ENCODE measurements around the gene IDUA.

IDUA gene

DNA sequence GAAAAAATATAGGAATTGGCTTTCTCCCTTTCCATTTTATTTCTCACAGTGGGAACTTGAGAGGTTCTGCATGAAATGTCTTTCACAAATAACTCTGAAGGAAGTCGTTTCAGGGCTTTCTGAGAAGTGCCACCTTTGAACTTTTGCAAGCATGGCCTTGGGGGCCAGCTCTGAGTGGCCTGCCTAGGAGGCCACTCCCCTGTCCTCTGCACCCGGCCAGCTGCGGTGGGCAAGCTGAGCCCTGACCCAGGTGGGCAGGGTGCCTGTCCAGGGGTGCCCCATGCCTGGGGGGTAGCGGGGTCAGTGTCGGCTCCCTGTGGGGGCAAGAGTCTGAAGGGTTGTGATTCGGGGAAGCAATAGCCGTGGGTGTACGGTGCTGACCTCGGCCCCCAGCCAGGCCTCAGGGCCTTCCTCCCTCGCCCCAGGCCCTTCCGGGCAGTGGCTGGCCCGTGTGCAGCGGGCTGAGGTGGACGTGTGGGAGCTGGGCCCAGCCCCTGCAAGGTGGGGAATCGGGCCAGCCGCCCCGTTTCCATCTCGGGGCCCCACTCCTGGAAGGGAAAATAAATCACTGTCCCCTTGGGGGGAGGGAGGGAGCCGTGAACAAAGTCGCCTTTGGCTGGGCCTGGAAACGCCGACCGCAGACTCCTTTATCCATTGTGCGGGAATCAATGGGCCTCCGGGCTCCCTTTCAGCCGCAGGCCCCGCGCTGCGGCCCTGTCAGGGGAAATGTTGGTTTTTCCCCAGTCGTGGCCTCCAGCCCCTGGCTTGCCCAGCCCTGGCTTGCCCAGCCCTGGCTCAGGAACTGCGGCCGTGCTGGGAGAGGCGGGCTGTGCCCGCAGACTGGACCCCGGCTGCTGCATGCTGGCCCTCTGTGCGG, 27.7 kb downstream of the IDUA start:
- TF ChIP-seq CEBPB (IDR thresholded peaks at IDR 0.05): no peak
- TF ChIP-seq, protein P1, sequence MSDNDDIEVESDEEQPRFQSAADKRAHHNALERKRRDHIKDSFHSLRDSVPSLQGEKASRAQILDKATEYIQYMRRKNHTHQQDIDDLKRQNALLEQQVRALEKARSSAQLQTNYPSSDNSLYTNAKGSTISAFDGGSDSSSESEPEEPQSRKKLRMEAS (IDR thresholded peaks at IDR 0.05): no peak

DNA sequence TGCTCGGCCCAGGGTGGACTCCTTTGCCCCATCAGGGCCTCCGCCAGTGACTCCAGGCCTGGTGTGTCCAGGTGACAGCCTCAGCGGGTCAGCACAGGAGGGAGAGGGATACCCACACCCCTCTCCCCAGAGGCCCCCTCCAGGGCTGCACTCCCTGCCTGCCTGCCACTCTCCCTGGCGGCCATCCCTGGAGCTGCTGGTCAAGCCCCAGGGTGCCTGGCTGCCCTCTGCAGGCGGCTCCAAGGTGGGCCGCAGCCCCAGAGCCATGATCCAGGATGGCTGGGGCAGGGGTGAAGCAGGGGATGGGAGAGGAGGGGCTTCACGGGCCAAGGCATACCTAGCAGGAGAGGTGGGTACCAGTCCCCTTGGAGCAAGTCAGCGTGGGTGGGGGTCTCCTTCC, 28.3 kb downstream of the IDUA start:
- TF ChIP-seq NFIC (IDR thresholded peaks at IDR 0.05) (no peak), YY1 (IDR thresholded peaks at IDR 0.05; ENCODE audit: low read depth) (no peak), EP300 (IDR thresholded peaks at IDR 0.05; ENCODE audit: borderline replicate concordance) (no peak), EGR1 (IDR thresholded peaks at IDR 0.05) (no peak), CREB1 (IDR thresholded peaks at IDR 0.05; ENCODE audit: low read depth) (no peak), CEBPB (IDR thresholded peaks at IDR 0.05) (no peak)
- TF ChIP-seq, protein P2, sequence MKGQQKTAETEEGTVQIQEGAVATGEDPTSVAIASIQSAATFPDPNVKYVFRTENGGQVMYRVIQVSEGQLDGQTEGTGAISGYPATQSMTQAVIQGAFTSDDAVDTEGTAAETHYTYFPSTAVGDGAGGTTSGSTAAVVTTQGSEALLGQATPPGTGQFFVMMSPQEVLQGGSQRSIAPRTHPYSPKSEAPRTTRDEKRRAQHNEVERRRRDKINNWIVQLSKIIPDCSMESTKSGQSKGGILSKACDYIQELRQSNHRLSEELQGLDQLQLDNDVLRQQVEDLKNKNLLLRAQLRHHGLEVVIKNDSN (IDR thresholded peaks at IDR 0.05): no peak

DNA sequence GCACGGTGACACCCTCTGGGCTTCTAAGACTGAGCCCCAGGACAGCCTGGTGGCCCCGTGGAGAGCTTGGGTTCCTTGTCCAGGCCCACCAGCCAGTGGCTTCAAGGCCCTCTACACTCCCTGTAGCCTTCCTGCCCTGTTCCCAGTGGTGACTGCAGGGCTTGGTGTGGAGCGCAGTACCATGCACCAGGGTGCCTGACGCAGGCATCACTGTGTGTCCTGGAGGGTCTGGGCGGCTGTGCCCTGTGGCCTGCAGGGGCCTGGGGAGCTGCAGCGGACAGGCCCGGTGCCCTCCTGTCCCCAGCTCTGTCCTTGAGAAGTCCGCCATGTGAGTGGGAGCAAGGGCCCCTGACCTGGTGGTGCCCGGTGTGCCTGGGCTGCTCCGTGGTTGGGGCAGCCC, 28.9 kb downstream of the IDUA start:
- TF ChIP-seq EP300 (IDR thresholded peaks at IDR 0.05; ENCODE audit: borderline replicate concordance) (no peak), TCF12 (IDR thresholded peaks at IDR 0.05; ENCODE audit: low read depth) (no peak), YY1 (IDR thresholded peaks at IDR 0.05; ENCODE audit: low read depth) (no peak), TAF1 (IDR thresholded peaks at IDR 0.05; ENCODE audit: low read depth) (no peak), NFIC (IDR thresholded peaks at IDR 0.05) (no peak)
- TF ChIP-seq, protein P3, sequence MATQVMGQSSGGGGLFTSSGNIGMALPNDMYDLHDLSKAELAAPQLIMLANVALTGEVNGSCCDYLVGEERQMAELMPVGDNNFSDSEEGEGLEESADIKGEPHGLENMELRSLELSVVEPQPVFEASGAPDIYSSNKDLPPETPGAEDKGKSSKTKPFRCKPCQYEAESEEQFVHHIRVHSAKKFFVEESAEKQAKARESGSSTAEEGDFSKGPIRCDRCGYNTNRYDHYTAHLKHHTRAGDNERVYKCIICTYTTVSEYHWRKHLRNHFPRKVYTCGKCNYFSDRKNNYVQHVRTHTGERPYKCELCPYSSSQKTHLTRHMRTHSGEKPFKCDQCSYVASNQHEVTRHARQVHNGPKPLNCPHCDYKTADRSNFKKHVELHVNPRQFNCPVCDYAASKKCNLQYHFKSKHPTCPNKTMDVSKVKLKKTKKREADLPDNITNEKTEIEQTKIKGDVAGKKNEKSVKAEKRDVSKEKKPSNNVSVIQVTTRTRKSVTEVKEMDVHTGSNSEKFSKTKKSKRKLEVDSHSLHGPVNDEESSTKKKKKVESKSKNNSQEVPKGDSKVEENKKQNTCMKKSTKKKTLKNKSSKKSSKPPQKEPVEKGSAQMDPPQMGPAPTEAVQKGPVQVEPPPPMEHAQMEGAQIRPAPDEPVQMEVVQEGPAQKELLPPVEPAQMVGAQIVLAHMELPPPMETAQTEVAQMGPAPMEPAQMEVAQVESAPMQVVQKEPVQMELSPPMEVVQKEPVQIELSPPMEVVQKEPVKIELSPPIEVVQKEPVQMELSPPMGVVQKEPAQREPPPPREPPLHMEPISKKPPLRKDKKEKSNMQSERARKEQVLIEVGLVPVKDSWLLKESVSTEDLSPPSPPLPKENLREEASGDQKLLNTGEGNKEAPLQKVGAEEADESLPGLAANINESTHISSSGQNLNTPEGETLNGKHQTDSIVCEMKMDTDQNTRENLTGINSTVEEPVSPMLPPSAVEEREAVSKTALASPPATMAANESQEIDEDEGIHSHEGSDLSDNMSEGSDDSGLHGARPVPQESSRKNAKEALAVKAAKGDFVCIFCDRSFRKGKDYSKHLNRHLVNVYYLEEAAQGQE (IDR thresholded peaks at IDR 0.05; ENCODE audit: low read depth): no peak

DNA sequence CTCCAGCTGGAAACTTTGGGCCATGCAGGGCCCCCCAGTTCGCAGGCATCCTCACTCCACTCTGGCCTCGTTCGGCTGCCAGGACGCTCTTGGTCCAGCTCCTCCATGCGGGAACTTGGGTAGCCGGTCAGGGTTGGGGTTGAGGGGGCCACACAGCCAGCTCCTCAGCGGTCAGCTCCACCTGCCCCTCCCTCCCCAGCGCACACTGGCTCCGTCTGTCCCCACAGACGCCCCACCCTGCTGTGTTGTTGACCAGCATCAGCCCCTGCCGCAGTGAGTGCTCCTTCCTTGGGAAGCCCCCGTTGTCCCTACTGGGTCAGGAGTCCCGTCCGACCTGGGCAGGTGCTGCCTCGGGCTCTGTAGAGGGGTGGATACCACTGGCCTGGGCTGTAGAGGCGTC, 30.4 kb downstream of the IDUA start:
- TF ChIP-seq, protein P2 (IDR thresholded peaks at IDR 0.05): no peak
- TF ChIP-seq CEBPB (IDR thresholded peaks at IDR 0.05): no peak
- TF ChIP-seq EP300 (IDR thresholded peaks at IDR 0.05; ENCODE audit: borderline replicate concordance): no peak
- TF ChIP-seq TAF1 (IDR thresholded peaks at IDR 0.05; ENCODE audit: low read depth): no peak
- TF ChIP-seq ZBTB7A (IDR thresholded peaks at IDR 0.05; ENCODE audit: low read depth): no peak
- TF ChIP-seq EGR1 (IDR thresholded peaks at IDR 0.05): no peak
- TF ChIP-seq FOXM1 (IDR thresholded peaks at IDR 0.05; ENCODE audit: borderline replicate concordance, low read depth): no peak
- TF ChIP-seq NFIC (IDR thresholded peaks at IDR 0.05): no peak
- TF ChIP-seq, protein P1 (IDR thresholded peaks at IDR 0.05): no peak
- TF ChIP-seq RAD21 (IDR thresholded peaks at IDR 0.05; ENCODE audit: low read depth): no peak
- no peak for TF ChIP-seq CREB1 (IDR thresholded peaks at IDR 0.05; ENCODE audit: low read depth)
- TF ChIP-seq, protein P3 (IDR thresholded peaks at IDR 0.05; ENCODE audit: low read depth): no peak
- TF ChIP-seq TEAD4 (IDR thresholded peaks at IDR 0.05): no peak
- no peak for TF ChIP-seq TCF12 (IDR thresholded peaks at IDR 0.05; ENCODE audit: low read depth)
- TF ChIP-seq YY1 (IDR thresholded peaks at IDR 0.05; ENCODE audit: low read depth): no peak

DNA sequence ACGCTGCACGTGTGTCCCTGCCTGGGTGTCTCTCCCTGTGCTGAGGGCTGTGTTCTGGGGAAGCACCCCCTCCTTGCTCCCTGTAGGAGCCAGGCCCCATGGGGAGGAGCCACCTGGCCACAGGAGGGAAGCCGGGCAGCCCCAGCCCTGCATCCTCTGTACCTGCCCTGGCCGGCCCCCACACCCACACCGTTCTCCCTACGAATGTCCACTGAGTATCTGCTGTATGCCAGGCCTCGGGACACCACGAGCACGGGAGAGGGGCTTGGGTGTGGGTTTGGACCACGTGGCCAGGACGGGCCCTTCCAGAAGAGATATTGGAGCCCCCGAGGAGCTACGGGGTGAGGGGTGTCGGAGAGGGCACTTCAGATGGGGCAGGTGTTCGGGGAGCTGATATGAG, 30.9 kb downstream of the IDUA start:
- no peak for TF ChIP-seq ZBTB7A (IDR thresholded peaks at IDR 0.05; ENCODE audit: low read depth)
- TF ChIP-seq FOXM1 (IDR thresholded peaks at IDR 0.05; ENCODE audit: borderline replicate concordance, low read depth): no peak
- no peak for TF ChIP-seq TCF12 (IDR thresholded peaks at IDR 0.05; ENCODE audit: low read depth)
- TF ChIP-seq, protein P3 (IDR thresholded peaks at IDR 0.05; ENCODE audit: low read depth): no peak
- TF ChIP-seq NFIC (IDR thresholded peaks at IDR 0.05): no peak
- TF ChIP-seq CREB1 (IDR thresholded peaks at IDR 0.05; ENCODE audit: low read depth): no peak
- no peak for TF ChIP-seq EP300 (IDR thresholded peaks at IDR 0.05; ENCODE audit: borderline replicate concordance)
- TF ChIP-seq EGR1 (IDR thresholded peaks at IDR 0.05): no peak
